GM12878 (cell line): ENCODE data around the gene CRIM1. TPM values are rescaled to one million over a fixed set of nuclear protein-coding genes. Genes with fewer than 3 reads are reported as not detected.

Source experiments
- ATAC-seq: fragments of 200-7000 bp; cut with Tn5 transposase; 3 replicates; pipeline ENCODE4 v1.9.1; 2020; ENCODE audit warnings: mild to moderate bottlenecking, moderate library complexity
- BruUV-seq: library from RNA; stranded (reverse); fragments of 400-500 nt; replicated peaks from 2 replicates; lab custom pipeline; 2021; lab: Mats Ljungman, UMichigan
- CTCF ChIA-PET: fragments of 300-600 bp; sonication (Branson Sonifier 250); formaldehyde crosslinking; extraction: SDS; loops from one replicate; lab custom pipeline; 2021; ENCODE audit warnings: inconsistent platforms; lab: Yijun Ruan, JAX
- POLR2A ChIA-PET: fragments of 350-600 bp; formaldehyde crosslinking; extraction: SDS; loops from one replicate; lab custom pipeline; 2021; ENCODE audit warnings: inconsistent platforms; lab: Charles Lee
- RAD21 ChIA-PET: fragments of 300-600 bp; sonication (Branson Sonifier 250); formaldehyde crosslinking; loops from one replicate; lab custom pipeline; 2023; ENCODE audit warnings: antibody characterized with exemption; ENCODE audit not compliant: unreplicated experiment; lab: Charles Lee
- SMC1A ChIA-PET: fragments of 300-600 bp; sonication (Branson Sonifier 250); formaldehyde crosslinking; loops from one replicate; lab custom pipeline; 2023; ENCODE audit not compliant: unreplicated experiment, uncharacterized antibody; lab: Charles Lee
- DNase-seq: peaks from one replicate; pipeline ENCODE4 v3.0.0-alpha.2; 2011; ENCODE audit warnings: low read depth, low spot score
- FAIRE-seq: peaks from 3 replicates; lab custom pipeline; 2011; peaks lifted over from hg19 to GRCh38; lab: Jason Lieb, UNC
- H2AFZ ChIP-seq: 2 replicates; pipeline ENCODE4 v1.6.0; 2011; ENCODE audit warnings: low read depth, low read length, control low read depth; ENCODE audit not compliant: control insufficient read depth
- H3K27ac ChIP-seq: 2 replicates; pipeline ENCODE4 v1.5.1; 2011; ENCODE audit warnings: control low read depth; ENCODE audit not compliant: control insufficient read depth, insufficient read depth
- H3K27me3 ChIP-seq, 2 experiments: replicated peaks in 1 of 2; 2 replicates each; pipeline versions ENCODE4 v1.6.0 to v1.6.1; 2011; ENCODE audit warnings: low read length in 1 of 2; ENCODE audit not compliant: control insufficient read depth in 2 of 2, insufficient read depth in 2 of 2
- H3K36me3 ChIP-seq, 2 experiments: 2 replicates each; pipeline ENCODE4 v1.5.1; 2011; ENCODE audit warnings: low read length in 1 of 2; ENCODE audit not compliant: control insufficient read depth in 2 of 2, insufficient read depth in 2 of 2
- H3K4me1 ChIP-seq: 2 replicates; pipeline ENCODE4 v1.6.1; 2011; ENCODE audit warnings: mild to moderate bottlenecking, low read length, moderate library complexity, mixed read lengths; ENCODE audit not compliant: control insufficient read depth, insufficient read depth
- H3K4me2 ChIP-seq: 2 replicates; pipeline ENCODE4 v1.6.0; 2011; ENCODE audit warnings: control low read depth; ENCODE audit not compliant: control insufficient read depth, insufficient read depth
- H3K4me3 ChIP-seq: fragments of 200-600 bp; sonication (generic); 2 replicates; pipeline ENCODE4 v1.5.1; 2016
- H3K79me2 ChIP-seq: 2 replicates; pipeline ENCODE4 v1.6.0; 2011; ENCODE audit warnings: low read length; ENCODE audit not compliant: control insufficient read depth, insufficient read depth
- H3K9ac ChIP-seq: 2 replicates; pipeline ENCODE4 v1.8.0; 2011; ENCODE audit warnings: low read length, control low read depth, mixed read lengths; ENCODE audit not compliant: control insufficient read depth, insufficient read depth
- H3K9me3 ChIP-seq: replicated peaks from 3 replicates; pipeline ENCODE4 v1.5.1; 2011; ENCODE audit warnings: mild to moderate bottlenecking, low read length; ENCODE audit not compliant: control insufficient read depth, insufficient read depth
- H4K20me1 ChIP-seq: 2 replicates; pipeline ENCODE4 v1.6.0; 2011; ENCODE audit not compliant: control insufficient read depth, insufficient read depth
- ASH2L ChIP-seq: fragments of 300-600, 200-600 bp; sonication (generic); IDR thresholded peaks from 2 replicates; pipeline ENCODE4 v1.6.1; 2017; ENCODE audit warnings: low read depth, mild to moderate bottlenecking, borderline replicate concordance
- BHLHE40 ChIP-seq, 2 experiments: fragments of 450-650 bp in 1 of 2; IDR thresholded peaks; 2 replicates each; pipeline ENCODE4 v1.6.1; 2011 to 2017; ENCODE audit warnings: low read depth in 2 of 2, borderline replicate concordance in 1 of 2, improper control_type of control experiment in 1 of 2, low read length in 1 of 2, mild to moderate bottlenecking in 1 of 2
- CBX5 ChIP-seq: sonication (generic); IDR thresholded peaks from 2 replicates; pipeline ENCODE4 v1.6.1; 2016; ENCODE audit warnings: low read depth, moderate library complexity, mild to moderate bottlenecking, inconsistent platforms
- CHD1 ChIP-seq: IDR thresholded peaks from 2 replicates; pipeline ENCODE4 v1.6.1; 2012; ENCODE audit warnings: low read depth, low read length, improper control_type of control experiment
- CHD2 ChIP-seq: IDR thresholded peaks from 2 replicates; pipeline ENCODE4 v1.6.1; 2011; ENCODE audit warnings: low read depth, low read length, improper control_type of control experiment, borderline replicate concordance
- FOS ChIP-seq: IDR thresholded peaks from 3 replicates; pipeline ENCODE4 v1.6.1; 2011; ENCODE audit warnings: borderline replicate concordance; ENCODE audit not compliant: insufficient read length; ENCODE audit errors: extremely low read depth
- FOXM1 ChIP-seq: IDR thresholded peaks from 2 replicates; pipeline ENCODE4 v1.6.1; 2012; ENCODE audit warnings: low read depth, mild to moderate bottlenecking, inconsistent platforms, low read length, moderate library complexity
- KAT2A ChIP-seq: conservative IDR thresholded peaks from 2 replicates; pipeline ENCODE4 v1.6.1; 2011; ENCODE audit warnings: low read depth, low read length; ENCODE audit not compliant: control insufficient read depth
- NR2C1 ChIP-seq: fragments of 450-650 bp; IDR thresholded peaks from 2 replicates; pipeline ENCODE4 v1.6.1; 2017; ENCODE audit warnings: antibody characterized with exemption, mild to moderate bottlenecking, moderate library complexity
- RAD21 ChIP-seq: IDR thresholded peaks from 2 replicates; pipeline ENCODE4 v1.6.1; 2011; ENCODE audit warnings: mild to moderate bottlenecking, low read depth, low read length, moderate library complexity; ENCODE audit not compliant: insufficient read depth
- SMARCA5 ChIP-seq: fragments of 450-650 bp; IDR thresholded peaks from 2 replicates; pipeline ENCODE4 v1.6.1; 2017; ENCODE audit warnings: mild to moderate bottlenecking
- SREBF2 ChIP-seq: IDR thresholded peaks from 2 replicates; pipeline ENCODE4 v1.6.1; 2012; ENCODE audit warnings: mild to moderate bottlenecking, low read length
- STAT1 ChIP-seq: fragments of 450-650 bp; conservative IDR thresholded peaks from 2 replicates; pipeline ENCODE4 v1.6.1; 2014; ENCODE audit warnings: antibody characterized with exemption, mild to moderate bottlenecking
- WRNIP1 ChIP-seq: IDR thresholded peaks from 2 replicates; pipeline ENCODE4 v1.6.1; 2011; ENCODE audit warnings: low read depth, low read length, improper control_type of control experiment, borderline replicate concordance
- YBX1 ChIP-seq: fragments of 450-650 bp; IDR thresholded peaks from 2 replicates; pipeline ENCODE4 v1.6.1; 2016; ENCODE audit warnings: antibody characterized with exemption
- WGBS: methylation state at CpG from one replicate; pipeline ENCODE4 v1.1.6; 2016; ENCODE audit warnings: low lambda C conversion rate; ENCODE audit not compliant: insufficient replicate concordance, insufficient coverage; ENCODE audit errors: missing lambda C conversion rate; 5-methylcytosine and 5-hydroxymethylcytosine counted together
- in situ Hi-C: fragments of 300-500 bp; cut with MboI; formaldehyde crosslinking; loops from 9 replicates; pipeline ENCODE4 v1.14.3; 2018; ENCODE audit warnings: mixed read lengths
- intact Hi-C: fragments of 100-400 bp; cut with micrococcal nuclease; formaldehyde crosslinking; loops from one replicate; pipeline ENCODE4 v1.14.2; 2022; ENCODE audit not compliant: unreplicated experiment
- polyA plus RNA-seq, 11 experiments: library from polyadenylated mRNA; depleted of rRNA in 4 of 11; unstranded in 6 of 11; stranded (reverse) in 5 of 11; fragments of >200 nt; fragmentation: Nextera tagmentation in 4 of 11; fragmentation: Illumina TruSeq in 1 of 11; extraction: Ambion mirVana in 4 of 11; extraction: Trizol in 1 of 11; gene quantifications; 1 replicate in 1 of 11; 2 replicates in 10 of 11; pipeline versions ENCODE4 v1.2.1 to v1.2.3, GENCODE V29; 2011 to 2016; ENCODE audit warnings: inconsistent platforms in 2 of 11, missing spikeins in 2 of 11, low read depth in 1 of 11
- total RNA-seq, 4 experiments: library from RNA; depleted of rRNA in 3 of 4; stranded (reverse); fragments of >200 nt in 3 of 4; fragmentation: Illumina TruSeq in 1 of 4; extraction: Trizol in 1 of 4; gene quantifications; 2 replicates each; pipeline versions ENCODE4 v1.2.1 to v1.2.3, GENCODE V29; 2013 to 2021
- TF ChIP-seq, protein P1 (sequence below): fragments of 450-650 bp; formaldehyde crosslinking; IDR thresholded peaks from 2 replicates; pipeline ENCODE4 v1.5.0; 2022; ENCODE audit warnings: mild to moderate bottlenecking, missing genetic modification characterization
- TF ChIP-seq, protein P2 (sequence below): fragments of 450-650 bp; IDR thresholded peaks from 2 replicates; pipeline ENCODE4 v1.6.1; 2016; ENCODE audit warnings: mild to moderate bottlenecking, moderate library complexity, borderline replicate concordance

Gene CRIM1
- total and polyA plus RNA-seq, 10 of the 15 experiments (the other 5 are each of a cell fraction or from before 2014, with no cell fraction given): 0.42 to 7.4 (median 3.1) TPM

DNA sequence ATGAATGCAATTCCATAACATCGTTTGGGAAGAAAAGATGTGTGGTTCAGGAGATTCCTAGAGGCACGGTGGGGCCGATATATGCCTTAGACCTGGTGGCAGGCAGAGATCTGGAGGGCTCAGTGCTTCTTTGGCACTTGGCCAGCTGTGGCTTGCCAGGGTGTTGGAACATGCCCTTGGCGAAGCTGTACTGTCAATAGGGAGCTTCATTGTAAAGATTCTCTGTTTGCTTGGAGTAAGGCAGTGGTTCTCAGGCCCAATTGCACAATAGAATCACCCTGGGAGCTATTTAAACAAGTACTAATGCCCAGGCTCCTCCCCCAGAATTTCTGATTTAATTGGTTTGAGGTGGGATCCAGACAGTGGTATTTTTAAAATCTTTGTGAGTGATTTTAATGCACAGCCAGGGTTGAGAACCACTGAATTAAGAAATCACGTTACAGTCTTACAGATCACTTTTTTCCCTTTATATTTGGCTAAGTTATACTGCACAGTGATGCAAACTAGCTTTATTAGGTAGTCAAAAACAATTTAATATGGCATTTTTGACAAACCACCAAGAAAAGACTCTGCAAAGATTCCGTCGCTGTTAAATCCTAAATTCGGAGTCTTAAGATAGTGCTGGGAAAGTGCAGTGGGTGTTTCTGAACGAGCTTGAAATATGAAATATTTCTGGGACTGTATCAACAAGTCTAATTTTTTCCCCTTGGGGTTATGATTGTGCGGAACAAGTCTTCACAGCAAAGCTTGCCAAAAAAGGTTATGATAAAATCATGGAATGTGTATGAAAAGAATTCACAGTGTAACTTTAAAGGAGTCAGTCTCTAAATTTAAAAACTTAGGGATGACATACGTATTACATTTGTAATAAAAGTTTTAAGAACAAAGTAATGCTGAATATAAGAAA lies 78.0 kb downstream of the CRIM1 start:
- no peak overlapping the region for H3K4me2 ChIP-seq
- POLR2A ChIA-PET: no interaction called here
- no peaks in the 10 kb centered on the region for H4K20me1 ChIP-seq
- DNase-seq (no peak), ATAC-seq (no peak), FAIRE-seq (no peak)
- in situ Hi-C loops: no loop called here
- CTCF ChIA-PET: interaction anchor here (0.5 kb wide), 1 partner anchor 23 kb away, joined by 3 read pairs; no protein-coding TSS in a partner anchor
- H3K79me2 ChIP-seq: no peaks in the 10 kb centered on the region
- 28% methylated on average over 11 of the region's 11 CpGs for WGBS
- intact Hi-C loops: no loop called here
- H3K9ac ChIP-seq: no peak overlapping the region
- H3K27ac ChIP-seq: no peak overlapping the region
- RAD21 ChIA-PET: no interaction called here
- H3K27me3 ChIP-seq: peaks cover 0 to 4% of the 10 kb centered on the region in 2 experiments; a peak in 1 of 4 replicates
- H3K9me3 ChIP-seq: no peaks in the 10 kb centered on the region
- no peak overlapping the region for H3K4me3 ChIP-seq
- H3K36me3 ChIP-seq: no peaks in the 10 kb centered on the region
- BruUV-seq: no TSS peak
- H3K4me1 ChIP-seq: no peaks in the 10 kb centered on the region
- SMC1A ChIA-PET: interaction anchor here (2.5 kb wide), 1 partner anchor 11 kb away, joined by 8 read pairs; no protein-coding TSS in a partner anchor
- no peak overlapping the region for H2AFZ ChIP-seq
- TF ChIP-seq CHD2 (no peak), FOXM1 (no peak), SREBF2 (no peak), SMARCA5 (no peak), WRNIP1 (no peak), NR2C1 (no peak), CBX5 (no peak), KAT2A (no peak), FOS (no peak), RAD21 (no peak), STAT1 (no peak), BHLHE40 (IDR thresholded peaks at IDR 0.05; ENCODE audit: borderline replicate concordance in 1 of 2, low read depth in 2 of 2, low read length in 1 of 2) (no peak), ASH2L (no peak), CHD1 (no peak), YBX1 (no peak)
- TF ChIP-seq, protein P1, sequence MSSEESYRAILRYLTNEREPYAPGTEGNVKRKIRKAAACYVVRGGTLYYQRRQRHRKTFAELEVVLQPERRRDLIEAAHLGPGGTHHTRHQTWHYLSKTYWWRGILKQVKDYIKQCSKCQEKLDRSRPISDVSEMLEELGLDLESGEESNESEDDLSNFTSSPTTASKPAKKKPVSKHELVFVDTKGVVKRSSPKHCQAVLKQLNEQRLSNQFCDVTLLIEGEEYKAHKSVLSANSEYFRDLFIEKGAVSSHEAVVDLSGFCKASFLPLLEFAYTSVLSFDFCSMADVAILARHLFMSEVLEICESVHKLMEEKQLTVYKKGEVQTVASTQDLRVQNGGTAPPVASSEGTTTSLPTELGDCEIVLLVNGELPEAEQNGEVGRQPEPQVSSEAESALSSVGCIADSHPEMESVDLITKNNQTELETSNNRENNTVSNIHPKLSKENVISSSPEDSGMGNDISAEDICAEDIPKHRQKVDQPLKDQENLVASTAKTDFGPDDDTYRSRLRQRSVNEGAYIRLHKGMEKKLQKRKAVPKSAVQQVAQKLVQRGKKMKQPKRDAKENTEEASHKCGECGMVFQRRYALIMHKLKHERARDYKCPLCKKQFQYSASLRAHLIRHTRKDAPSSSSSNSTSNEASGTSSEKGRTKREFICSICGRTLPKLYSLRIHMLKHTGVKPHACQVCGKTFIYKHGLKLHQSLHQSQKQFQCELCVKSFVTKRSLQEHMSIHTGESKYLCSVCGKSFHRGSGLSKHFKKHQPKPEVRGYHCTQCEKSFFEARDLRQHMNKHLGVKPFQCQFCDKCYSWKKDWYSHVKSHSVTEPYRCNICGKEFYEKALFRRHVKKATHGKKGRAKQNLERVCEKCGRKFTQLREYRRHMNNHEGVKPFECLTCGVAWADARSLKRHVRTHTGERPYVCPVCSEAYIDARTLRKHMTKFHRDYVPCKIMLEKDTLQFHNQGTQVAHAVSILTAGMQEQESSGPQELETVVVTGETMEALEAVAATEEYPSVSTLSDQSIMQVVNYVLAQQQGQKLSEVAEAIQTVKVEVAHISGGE (CRISPR knock-in tag): no peak
- TF ChIP-seq, protein P2, sequence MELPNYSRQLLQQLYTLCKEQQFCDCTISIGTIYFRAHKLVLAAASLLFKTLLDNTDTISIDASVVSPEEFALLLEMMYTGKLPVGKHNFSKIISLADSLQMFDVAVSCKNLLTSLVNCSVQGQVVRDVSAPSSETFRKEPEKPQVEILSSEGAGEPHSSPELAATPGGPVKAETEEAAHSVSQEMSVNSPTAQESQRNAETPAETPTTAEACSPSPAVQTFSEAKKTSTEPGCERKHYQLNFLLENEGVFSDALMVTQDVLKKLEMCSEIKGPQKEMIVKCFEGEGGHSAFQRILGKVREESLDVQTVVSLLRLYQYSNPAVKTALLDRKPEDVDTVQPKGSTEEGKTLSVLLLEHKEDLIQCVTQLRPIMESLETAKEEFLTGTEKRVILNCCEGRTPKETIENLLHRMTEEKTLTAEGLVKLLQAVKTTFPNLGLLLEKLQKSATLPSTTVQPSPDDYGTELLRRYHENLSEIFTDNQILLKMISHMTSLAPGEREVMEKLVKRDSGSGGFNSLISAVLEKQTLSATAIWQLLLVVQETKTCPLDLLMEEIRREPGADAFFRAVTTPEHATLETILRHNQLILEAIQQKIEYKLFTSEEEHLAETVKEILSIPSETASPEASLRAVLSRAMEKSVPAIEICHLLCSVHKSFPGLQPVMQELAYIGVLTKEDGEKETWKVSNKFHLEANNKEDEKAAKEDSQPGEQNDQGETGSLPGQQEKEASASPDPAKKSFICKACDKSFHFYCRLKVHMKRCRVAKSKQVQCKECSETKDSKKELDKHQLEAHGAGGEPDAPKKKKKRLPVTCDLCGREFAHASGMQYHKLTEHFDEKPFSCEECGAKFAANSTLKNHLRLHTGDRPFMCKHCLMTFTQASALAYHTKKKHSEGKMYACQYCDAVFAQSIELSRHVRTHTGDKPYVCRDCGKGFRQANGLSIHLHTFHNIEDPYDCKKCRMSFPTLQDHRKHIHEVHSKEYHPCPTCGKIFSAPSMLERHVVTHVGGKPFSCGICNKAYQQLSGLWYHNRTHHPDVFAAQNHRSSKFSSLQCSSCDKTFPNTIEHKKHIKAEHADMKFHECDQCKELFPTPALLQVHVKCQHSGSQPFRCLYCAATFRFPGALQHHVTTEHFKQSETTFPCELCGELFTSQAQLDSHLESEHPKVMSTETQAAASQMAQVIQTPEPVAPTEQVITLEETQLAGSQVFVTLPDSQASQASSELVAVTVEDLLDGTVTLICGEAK: no peak
